GM11168 (cell line): ENCODE measurements around the gene PDE3A.

ENCODE experiments used
- in situ Hi-C: fragments of 300-500 bp; cut with MboI; formaldehyde crosslinking; loops from one replicate; pipeline ENCODE4 v1.12.0; 2022; ENCODE audit warnings: low sequenced_read_pairs; ENCODE audit not compliant: unreplicated experiment

Gene PDE3A

GRCh38 chr12:20452496-20453010 is 84.2 kb downstream of the PDE3A start:
- in situ Hi-C loops = no loop called here

- in situ Hi-C loops = no loop called here
Observed at GRCh38 chr12:20453756-20454310, 85.5 kb downstream of the PDE3A start.

DNA sequence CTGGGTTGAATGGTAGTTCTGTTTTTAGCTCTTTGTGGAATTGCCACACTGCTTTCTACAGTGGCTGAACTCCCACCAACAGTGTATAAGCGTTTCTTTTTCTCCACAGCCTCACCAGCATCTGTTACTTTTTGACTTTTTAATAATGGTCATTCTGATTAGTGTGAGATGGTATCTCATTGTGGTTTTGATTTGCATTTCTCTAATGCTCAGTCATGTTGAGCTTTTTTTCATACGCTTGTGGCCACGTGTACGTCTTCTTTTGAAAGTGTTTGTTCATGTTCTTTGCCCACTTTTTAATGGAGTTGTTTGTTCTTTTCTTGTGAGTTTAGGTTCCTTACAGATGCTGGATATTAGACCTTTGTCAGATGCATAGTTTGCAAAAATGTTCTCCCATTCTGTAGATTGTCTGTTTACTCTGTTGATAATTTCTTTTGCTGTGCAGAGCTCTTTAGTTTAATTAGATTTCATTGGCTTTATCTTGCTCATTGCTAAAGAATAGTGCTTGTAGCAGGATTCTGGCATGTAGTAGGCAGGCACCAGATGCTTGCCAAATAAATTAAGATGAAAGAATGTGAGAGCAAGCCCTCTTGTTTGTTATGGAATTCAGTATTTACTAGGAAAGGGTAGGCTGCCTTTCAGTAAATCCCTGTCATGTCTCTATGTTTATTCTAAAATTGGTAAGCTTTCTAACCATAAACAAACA is 86.8 kb downstream of the PDE3A start:
- in situ Hi-C loops = no loop called here

DNA sequence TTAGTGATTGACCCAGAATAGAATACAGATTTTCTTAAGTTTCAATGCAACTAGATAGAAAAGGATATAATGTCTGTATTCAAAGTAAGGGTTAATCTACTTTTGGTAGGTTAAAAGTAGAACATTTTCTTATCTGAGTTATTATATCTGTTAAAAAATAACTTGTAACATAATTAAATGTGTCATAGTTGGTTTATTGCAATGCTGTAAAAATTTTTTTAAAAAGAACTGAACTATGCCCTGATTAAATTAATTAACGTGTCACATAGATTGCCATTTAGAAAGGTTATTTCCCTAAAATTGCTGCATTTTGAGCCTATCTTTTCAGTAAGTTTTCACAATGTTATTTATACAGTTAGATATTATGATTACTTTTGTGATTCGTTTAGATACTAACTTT is 89.2 kb downstream of the PDE3A start:
- in situ Hi-C loops = no loop called here

- in situ Hi-C loops = no loop called here
Observed at GRCh38 chr12:20458011-20458410, 89.7 kb downstream of the PDE3A start.

DNA sequence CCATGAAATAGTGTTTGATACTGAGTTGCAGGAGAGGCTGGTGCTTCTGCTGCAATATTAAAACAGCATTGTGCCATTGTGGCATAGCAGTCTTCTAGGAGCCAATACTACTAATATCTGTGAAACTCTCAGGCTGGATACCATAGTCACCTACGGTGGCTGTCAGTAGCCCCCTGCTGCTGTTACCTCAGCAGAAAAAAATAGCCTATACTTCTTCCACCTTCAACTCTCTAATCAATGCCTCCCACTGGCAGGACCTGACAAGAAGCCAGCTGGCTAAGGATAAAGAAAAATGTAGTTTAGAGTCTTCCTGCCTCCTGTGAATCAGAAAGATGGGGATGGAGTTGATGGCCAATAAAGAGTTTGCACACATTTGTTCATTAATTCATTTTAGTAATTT is 91.6 kb downstream of the PDE3A start:
- in situ Hi-C loops = no loop called here

DNA sequence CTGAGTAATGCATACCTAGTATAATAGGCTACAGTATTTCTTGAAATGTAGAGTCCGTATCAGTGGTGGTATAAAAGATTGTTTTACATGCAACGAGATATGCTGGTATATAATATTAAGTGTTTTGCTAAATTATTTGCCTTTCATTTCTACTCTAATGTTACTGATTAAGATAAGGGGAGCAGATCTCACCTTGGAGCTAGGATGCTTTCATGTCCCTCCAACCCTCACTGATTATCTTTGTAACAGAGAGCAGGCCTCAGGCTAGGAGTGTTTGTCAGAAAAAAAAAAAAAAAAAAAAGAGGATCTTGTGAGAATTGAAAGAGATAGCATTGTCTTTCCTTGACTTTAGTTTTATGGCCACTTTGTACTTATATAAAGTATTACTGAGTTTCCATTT is 92.6 kb downstream of the PDE3A start:
- in situ Hi-C loops = no loop called here

GRCh38 chr12:20463913-20464524 is 95.7 kb downstream of the PDE3A start:
- in situ Hi-C loops = no loop called here

DNA sequence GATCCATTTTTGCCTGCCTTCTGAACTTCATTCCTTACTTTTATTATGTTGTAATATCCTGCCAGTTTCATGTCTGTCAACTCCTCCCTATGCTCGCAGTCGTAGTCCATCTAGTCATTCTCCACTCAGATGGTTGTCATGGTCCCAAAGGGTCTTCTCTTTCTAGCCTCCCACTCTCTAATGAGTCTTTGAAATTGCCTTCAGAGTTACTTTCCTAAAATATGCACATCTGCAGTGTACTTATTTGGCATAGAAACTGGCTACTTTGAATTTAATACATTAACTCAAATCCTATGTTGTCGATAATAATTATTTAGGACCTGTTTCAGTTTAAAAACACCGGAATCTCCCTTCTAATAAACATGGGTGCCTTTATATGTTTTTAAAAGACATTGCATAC is 101.0 kb downstream of the PDE3A start:
- in situ Hi-C loops = no loop called here

GRCh38 chr12:20469756-20470155 is 101.4 kb downstream of the PDE3A start:
- in situ Hi-C loops = no loop called here

- in situ Hi-C loops = no loop called here
Observed at GRCh38 chr12:20472102-20472782, 103.9 kb downstream of the PDE3A start.

DNA sequence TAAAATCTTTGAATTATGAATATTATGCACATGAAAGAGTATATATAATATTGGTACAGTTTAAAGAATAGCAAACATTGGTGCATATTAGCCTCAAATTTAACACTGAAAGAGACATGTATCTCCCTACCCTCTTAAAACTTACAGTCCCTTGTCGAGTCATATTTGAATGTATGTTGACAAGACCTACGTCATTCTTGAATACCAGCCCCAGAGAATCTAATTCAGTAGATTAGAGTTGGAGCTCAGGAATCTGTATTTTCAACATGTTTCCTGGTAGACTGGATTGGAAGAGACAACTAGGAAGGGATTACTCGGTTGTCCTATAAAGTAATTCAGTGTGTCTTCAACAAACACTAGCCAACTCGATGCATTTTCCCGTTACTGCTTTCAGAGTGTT is 104.8 kb downstream of the PDE3A start:
- in situ Hi-C loops = no loop called here

- in situ Hi-C loops = no loop called here
Observed at GRCh38 chr12:20474016-20474415, 105.7 kb downstream of the PDE3A start.

DNA sequence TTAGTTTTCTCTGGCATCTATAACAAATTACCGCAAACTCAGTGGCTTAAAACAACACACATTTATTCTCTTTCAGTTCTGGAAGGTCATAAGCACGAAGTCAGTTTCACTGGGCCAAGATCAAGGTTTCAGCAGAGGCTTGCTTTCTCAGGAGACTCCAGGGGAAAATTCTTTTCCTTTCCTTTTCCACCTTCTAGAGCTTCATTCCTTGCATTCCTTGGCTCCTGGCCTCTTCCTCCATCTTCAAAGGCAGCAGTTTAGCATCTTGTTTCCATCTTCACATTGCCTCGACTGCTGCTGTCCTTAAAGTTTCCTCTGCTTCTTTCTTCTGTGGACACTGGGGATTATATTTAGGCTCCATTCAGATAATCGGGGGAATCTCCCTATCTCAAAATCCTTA is 106.1 kb downstream of the PDE3A start:
- in situ Hi-C loops = no loop called here

GRCh38 chr12:20475542-20475941 is 107.2 kb downstream of the PDE3A start:
- in situ Hi-C loops = no loop called here

- in situ Hi-C loops = no loop called here
Observed at GRCh38 chr12:20476551-20476950, 108.2 kb downstream of the PDE3A start.

DNA sequence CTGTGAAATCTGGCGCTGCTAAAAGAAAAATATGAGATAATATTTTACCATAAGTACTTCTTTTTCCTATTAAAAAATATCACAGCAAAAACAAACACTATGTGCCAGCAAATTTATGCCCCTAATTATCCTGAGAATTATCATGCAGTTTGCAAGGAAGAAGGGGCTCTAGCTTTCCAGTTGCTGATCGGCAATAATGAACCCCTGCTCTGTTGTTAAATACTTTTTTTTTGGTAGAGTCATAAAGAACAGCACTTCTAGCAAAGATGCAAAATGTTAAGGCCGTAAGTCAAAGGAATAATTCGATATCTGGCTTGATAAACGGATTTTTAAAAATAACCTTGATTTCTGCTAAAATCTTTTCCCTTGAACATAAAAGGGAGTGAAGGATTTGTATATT is 108.9 kb downstream of the PDE3A start:
- in situ Hi-C loops = no loop called here

GRCh38 chr12:20477672-20478071 is 109.3 kb downstream of the PDE3A start:
- in situ Hi-C loops = no loop called here

GRCh38 chr12:20482491-20483054 is 114.2 kb downstream of the PDE3A start:
- in situ Hi-C loops = no loop called here

DNA sequence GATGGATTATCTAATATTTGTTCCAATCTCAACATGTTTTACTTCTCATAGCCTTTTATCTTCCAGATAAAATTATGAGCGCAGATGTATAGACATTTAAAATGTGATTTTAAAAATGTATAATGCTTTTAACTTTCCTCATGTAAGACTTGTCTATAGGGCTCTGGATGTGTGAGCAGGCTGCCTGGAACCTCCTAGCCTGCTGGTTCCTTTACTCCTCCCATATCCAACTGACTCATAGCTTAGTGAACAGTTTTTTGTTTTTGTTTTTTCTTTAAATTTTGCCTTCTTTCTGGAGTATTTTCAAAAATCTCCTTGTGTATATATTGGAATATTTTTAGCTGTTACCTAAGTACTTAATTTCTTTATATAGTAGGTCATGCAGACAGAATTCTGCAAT is 115.4 kb downstream of the PDE3A start:
- in situ Hi-C loops = no loop called here

- in situ Hi-C loops = no loop called here
Observed at GRCh38 chr12:20486233-20486632, 117.9 kb downstream of the PDE3A start.
